ENCODE results near the gene CDK11A.

CDK11A gene

GRCh38 chr1:1658583-1659549, 65.3 kb downstream of the CDK11A start, which contains the start of gene CDK11B:
Gene CDK11B (minus strand): TSS chr1:1659004. CDS start chr1:1657485, 1,519 bp downstream.
- peak; percentile 95 for DNase-seq

All from RPMI8226 (cell line).